HG03439 (cell line): ENCODE measurements around the gene IGFN1.

Experiments
- ATAC-seq: cut with Tn5 transposase; IDR thresholded peaks from one replicate; pipeline ENCODE4 v1.9.1; 2021; ENCODE audit warnings: mild to moderate bottlenecking, moderate library complexity; ENCODE audit not compliant: unreplicated experiment

Gene IGFN1

GRCh38 chr1:201184307-201185122 is 6.1 kb upstream of the IGFN1 start:
- ATAC-seq, result no peak

GRCh38 chr1:201185123-201185453 is 5.5 kb upstream of the IGFN1 start:
- no peak for ATAC-seq

- ATAC-seq, result no peak
Observed at GRCh38 chr1:201185527-201186128, 5.0 kb upstream of the IGFN1 start.

- ATAC-seq, result no peak
Observed at GRCh38 chr1:201186192-201186591, 4.4 kb upstream of the IGFN1 start.

- no peak for ATAC-seq
Observed at GRCh38 chr1:201189085-201189484, 1.5 kb upstream of the IGFN1 start.

- ATAC-seq, result no peak
Observed at GRCh38 chr1:201190005-201190404, 619 bp upstream of the IGFN1 start.

- ATAC-seq, result no peak
Observed at GRCh38 chr1:201191653-201192260, 1.1 kb downstream of the IGFN1 start.

- no peak for ATAC-seq
Observed at GRCh38 chr1:201192261-201192788, 1.7 kb downstream of the IGFN1 start.

GRCh38 chr1:201194046-201194445 is 3.4 kb downstream of the IGFN1 start:
- ATAC-seq, result no peak

GRCh38 chr1:201198598-201198997 is 8.0 kb downstream of the IGFN1 start:
- no peak for ATAC-seq

GRCh38 chr1:201205036-201205435 is 14.4 kb downstream of the IGFN1 start:
- ATAC-seq, result no peak

- ATAC-seq, result no peak
Observed at GRCh38 chr1:201206176-201206575, 15.6 kb downstream of the IGFN1 start.

GRCh38 chr1:201207046-201207445 is 16.4 kb downstream of the IGFN1 start:
- no peak for ATAC-seq

- ATAC-seq, result no peak
Observed at GRCh38 chr1:201208236-201208635, 17.6 kb downstream of the IGFN1 start.

- no peak for ATAC-seq
Observed at GRCh38 chr1:201212056-201212455, 21.4 kb downstream of the IGFN1 start.

- no peak for ATAC-seq
Observed at GRCh38 chr1:201212461-201213055, 21.9 kb downstream of the IGFN1 start.

- no peak for ATAC-seq
Observed at GRCh38 chr1:201213106-201213770, 22.6 kb downstream of the IGFN1 start.

- no peak for ATAC-seq
Observed at GRCh38 chr1:201213926-201214325, 23.3 kb downstream of the IGFN1 start.

- no peak for ATAC-seq
Observed at GRCh38 chr1:201214461-201214860, 23.8 kb downstream of the IGFN1 start.

- no peak for ATAC-seq
Observed at GRCh38 chr1:201214886-201215285, 24.3 kb downstream of the IGFN1 start.
